Putamen (tissue), 1 donor: ENCODE measurements around the gene ZNF709.
"Not testable (repeated sequence)": the region's sequence is repeated elsewhere in the genome, so short reads cannot be mapped to it uniquely, and the experiment has no call there.

Experiments
- DNase-seq: peaks from one replicate; pipeline ENCODE4 v3.0.0-alpha.2; 2016; ENCODE audit warnings: low spot score

Gene ZNF709

DNA sequence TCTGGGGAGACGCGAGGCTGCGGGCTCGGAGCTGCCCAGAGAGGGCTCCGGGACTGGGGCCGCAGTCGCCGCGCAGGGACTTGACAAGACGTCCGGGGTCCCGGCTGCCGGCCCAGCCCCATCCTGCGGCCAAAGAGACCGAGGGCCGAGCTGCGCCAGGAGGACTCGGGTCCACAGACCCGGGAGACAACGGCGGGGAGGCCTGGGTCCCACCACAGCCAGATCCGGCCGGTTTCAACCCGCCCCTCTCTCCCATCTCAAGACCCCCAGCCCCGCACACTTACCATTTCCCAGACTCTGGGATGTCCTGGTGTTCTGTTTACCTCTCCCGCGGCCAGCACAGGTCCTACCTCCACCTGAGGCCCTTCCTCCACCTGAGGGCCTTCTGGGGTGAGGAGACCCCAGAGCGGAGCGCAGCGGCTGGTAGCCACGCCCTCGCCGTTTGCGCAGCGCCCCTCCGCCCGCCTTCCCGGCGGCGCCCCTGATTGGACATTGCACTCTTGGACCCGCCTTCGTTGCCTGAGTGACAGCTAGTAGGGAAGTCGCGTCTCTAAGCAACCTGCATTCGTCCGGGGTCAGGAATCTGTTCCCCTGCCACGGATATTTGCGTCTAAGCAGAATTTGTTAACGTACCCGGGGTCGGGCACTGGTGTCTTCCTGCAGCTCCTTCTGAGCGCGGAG is at the start of gene ZNF709:
TSS of gene ZNF709 (minus strand) at position 446 of the 681 bp plus-strand sequence. CDS start at position 287, 159 bp downstream.
- peak; percentile 91 for DNase-seq

DNA sequence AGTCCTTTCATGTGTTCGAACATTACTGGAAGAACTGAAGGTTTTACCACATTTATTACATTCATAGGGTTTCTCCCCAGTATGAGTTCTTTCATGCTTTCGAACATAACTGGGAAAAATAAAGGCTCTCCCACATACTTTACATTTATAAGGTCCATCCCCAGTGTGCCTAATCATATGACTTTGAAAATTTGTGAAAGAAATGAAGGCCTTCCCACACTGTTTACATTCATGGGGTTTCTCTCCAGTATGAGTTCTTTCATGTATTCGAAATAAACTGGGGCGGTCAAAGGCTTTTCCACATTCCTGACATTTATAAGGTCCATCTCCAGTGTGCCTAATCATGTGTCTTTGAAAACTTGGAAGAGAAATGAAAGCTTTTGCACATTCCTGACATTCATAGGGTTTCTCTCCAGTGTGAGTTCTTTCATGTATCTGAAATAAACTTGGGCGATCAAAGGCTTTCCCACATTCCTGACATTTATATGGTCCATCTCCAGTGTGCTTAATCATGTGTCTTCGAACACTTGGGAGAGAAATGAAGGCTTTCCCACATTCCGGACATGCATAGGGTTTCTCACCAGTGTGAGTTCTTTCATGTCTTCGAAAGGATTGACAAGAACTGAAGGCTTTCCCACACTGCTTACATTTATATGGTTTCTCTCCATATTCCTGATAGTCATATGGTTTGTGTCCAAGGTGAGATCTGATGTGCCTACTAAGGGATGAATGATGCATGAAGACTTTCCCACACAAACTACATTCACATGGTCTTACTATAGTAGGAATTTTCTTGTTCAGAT is 42.6 kb upstream of the ZNF709 start:
- no peak for DNase-seq

DNA sequence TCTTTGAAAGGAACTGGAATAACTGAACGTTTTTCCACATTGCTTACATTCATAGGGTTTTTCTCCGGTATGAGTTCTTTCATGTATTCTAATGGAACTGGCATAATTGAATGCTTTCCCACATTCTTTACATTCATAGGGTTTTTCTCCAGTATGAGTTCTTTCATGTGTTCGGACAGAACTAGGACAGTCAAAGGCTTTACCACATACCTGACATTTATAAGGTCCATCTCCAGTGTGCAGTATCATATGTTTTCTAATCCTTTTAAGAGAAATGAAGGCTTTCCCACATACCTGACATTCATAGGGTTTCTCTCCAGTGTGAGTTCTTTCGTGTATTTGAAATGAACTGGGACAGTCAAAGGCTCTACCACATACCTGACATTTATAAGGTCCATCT is 41.9 kb upstream of the ZNF709 start:
- DNase-seq: no peak

DNA sequence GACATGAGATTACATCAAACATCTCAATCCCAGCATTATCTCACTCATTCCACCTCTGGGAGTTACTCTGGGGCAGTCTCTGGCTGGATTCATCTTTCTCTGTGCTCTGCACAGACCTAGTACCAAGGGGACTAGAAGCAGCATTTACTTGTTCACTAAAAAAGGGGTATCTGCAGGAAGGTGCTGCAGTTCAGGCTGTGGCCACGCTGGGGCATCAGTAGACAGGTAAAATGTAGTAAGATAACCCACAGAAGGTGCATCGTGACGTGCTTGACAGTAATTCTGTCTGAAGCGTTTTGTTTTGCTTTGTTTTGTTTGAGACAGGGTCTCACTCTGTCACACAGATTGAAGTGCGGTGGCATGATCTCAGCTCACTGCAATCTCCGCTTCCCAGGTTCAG is 37.4 kb upstream of the ZNF709 start:
- no peak for DNase-seq

DNA sequence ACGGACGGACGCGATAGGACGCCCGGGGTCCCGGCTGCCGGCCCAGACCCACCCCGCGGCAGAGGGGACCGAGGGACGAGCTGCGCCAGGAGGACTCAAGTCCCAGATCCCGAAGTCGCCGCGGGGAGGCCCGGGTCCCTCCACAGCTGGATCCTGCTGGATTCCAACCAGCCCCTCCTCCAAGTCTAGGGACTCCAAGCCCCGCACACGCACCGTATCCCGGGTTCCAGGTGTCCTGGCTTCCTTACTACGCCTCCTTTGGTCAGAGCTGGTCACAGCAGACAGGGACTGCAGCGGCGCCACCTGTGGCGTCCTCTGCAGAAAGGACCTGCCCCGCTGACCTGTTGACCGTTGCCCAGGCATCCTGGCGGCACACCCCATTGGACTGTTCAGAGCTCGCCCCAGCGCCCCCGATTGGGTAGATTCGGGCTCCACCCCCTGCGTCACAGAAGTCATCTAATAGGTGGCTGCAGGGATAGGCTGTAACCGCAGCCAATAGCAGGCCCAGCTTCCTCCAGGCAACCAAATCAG is 29.0 kb upstream of the ZNF709 start:
- peak; percentile 83 for DNase-seq

DNA sequence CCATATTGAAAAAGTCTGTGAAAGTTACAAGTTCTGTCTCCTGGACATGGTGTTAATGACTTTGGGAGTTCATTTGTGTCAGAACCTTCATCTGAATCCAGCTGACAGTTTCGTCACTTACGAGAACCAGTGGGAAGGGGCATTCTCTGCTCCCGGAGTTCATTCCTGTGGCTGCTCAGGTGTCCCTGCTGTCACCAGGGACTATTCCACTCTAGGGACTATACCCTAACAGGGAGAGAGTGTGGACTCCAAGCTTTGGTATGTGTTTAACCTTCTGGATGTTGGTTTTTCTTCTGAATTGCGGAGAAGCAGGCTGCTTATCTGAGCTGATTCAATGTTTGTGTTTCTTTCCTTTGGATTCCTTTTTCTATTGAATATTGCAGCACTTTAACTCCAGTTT is 12.4 kb upstream of the ZNF709 start:
- DNase-seq: no peak

DNA sequence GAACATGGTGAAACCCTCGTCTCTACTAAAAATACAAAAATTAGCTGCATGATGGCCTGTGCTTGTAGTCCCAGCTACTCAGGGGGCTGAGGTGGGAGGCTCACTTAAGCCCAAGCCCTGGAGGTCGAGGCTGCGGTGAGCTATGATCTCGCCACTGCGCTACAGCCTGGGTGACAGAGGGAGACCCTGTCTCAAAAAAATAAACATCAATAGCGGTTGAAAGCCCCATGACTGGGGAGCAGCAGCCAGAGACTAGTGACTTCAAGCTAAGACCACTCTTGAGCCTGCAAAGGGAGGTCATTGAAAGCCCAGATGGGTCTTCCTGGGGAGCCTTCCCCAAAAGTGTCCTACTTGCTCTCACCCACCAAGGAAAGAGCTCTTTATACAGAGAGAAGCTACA is 11.9 kb upstream of the ZNF709 start:
- no peak for DNase-seq

DNA sequence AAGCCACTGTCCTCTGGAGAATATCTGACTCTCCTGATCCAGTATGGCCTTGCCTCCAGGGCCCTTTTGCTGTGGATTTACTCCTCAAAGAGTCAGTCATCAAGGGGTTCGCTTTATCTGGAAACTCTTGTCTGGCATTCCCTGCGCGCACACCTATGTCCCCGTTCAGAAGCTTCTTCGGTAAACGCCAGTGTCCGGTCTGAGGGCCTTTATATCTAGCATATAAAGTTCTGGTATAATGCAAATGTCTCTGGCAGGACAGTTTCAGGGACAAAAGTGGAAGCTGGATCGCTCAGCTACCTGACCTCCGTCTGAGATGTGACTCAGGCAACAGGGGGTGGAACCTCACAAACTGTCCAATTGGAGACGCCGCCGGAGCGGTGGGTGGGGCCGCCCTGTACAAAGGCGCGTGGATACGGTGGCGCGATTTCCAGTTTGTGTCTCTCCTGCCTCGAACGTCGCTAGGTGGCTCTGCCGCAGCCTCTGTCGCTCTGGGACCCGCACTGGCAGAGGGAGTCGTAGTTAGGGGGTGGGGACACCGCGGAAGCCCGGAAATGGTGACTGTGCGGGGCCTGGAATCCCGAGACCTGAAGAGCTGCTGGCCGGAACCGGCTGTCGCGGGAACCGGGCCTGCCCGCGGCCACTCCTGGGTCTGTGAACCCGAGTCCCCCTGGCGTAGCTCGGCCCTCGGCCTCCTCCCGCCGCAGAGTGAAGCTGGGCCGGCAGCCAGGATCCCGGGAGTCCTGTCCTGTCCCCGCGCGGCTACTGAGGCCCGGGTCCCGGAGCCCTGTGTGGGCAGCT is 10.6 kb upstream of the ZNF709 start:
- DNase-seq: peak; percentile 94

DNA sequence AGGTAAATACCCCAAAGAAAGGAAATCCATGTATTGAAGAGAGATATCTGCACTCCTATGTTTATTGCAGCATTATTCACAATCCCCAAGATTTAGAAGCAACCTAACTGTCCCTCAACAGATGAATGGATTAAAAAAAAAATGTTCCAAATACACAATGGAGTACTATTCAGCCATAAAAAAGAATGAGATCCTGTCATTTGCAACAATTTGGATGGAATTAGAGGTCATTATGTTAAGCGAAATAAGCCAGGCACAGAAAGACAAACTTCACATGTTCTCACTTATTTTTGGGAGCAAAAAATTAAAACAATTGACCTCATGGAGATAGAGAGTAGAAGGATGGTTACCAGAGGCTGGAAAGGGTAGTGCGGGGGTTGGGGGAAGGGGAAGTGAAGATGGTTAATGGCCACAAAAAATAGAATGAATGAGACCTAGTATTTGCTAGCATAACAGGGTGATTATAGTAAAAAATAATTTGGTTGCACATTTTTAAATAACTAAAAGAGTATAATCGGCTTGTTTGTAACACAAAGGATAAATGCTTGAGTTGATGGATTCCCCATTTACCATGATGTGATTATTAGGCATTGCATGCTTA is 9.7 kb upstream of the ZNF709 start:
- DNase-seq: no peak

DNA sequence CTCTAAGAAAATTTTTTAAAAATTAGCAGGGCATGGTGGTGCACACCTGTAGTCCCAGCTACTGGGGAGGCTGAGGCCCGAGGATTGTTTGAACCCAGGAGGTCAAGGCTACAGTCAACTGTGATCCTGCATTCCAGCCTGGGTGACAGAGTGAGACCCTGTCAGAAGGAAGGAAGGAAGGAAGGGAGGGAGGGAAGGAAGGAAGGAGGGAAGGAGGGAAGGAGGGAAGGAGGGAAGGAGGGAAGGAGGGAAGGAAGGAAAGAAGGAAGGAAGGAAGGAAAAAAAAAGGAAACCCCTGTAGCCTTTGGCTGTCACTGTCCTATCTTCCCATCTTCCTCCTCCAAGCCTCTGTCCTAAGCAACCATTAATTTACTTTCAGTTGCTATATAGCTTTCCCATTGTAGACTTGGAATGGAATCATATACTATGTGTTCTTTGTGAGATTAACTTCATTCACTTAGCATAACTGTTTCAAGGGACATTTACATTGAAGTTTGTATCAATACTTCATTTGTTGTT is 1.7 kb upstream of the ZNF709 start:
- DNase-seq: not testable (repeated sequence)

DNA sequence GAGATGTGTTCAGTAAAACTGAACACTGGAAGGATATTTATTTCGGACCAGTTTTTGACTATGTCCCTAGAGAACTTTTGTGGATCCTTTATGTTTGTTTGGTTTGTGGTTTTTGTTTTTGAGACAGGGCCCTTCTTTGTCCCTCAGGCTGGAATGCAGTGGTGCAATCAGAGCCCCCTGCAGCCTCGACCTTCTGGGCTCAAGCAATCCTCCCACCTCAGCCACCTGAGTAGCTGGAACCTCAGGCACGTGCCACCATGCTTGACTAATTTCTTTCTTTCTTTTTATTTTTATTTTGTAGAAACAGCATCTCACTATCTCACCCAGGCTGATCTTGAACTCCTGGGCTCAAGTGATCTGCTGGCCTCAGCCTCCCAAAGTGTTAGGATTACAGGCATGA is 955 bp upstream of the ZNF709 start:
- DNase-seq: no peak

DNA sequence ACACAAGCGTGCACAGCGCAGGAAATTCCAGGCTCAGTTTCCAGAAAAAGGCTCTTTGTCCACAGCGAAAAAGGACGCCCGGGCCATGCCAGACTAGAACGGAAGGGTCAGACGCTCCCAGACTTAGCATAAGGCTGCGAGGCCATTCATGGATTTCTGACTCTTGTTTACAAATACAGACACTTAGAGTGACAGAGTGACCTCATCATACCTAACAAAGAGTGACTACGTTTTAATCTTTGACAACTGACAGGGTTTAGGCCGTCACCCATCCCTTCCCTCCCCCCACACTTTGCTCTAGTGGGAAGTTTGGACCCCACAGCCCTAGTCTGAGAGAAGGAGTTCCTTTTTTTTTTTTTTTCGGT is 418 bp upstream of the ZNF709 start:
- DNase-seq: no peak

DNA sequence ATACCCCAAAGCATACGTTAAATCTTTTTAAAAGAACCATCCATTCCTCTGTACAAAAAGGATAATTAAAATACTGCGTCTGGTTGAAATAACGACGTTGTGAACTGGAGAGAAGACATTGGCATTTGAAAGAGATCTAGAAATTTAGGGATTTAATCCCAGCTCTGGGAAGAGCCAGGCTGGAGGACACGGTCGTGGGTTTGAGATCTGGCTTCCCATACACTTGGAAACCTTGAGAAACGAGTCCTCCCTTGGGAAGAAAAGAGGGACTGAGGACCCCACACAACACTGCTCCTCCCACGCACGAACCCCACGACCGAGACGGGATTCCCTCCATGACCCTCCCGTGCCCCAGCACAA is 625 bp downstream of the ZNF709 start:
- DNase-seq: peak; percentile 3

DNA sequence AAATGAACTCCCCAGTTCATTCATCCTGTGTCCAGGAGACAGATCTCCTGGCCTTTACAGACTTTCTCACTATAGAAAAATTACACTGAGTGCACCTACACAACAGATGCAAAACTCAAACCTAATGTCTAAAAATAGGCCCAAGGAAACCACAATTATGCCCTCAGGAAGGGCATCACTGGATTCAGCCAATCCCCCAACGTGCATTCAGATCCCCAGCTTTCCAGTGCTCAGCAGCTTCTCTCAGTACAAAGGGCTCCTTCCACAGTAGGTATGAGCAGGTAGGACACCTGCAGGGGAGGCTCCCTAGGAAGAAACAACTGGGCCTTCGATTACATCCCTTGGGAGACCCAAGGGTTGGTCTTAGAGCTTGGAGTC is 2.1 kb downstream of the ZNF709 start:
- no peak for DNase-seq

DNA sequence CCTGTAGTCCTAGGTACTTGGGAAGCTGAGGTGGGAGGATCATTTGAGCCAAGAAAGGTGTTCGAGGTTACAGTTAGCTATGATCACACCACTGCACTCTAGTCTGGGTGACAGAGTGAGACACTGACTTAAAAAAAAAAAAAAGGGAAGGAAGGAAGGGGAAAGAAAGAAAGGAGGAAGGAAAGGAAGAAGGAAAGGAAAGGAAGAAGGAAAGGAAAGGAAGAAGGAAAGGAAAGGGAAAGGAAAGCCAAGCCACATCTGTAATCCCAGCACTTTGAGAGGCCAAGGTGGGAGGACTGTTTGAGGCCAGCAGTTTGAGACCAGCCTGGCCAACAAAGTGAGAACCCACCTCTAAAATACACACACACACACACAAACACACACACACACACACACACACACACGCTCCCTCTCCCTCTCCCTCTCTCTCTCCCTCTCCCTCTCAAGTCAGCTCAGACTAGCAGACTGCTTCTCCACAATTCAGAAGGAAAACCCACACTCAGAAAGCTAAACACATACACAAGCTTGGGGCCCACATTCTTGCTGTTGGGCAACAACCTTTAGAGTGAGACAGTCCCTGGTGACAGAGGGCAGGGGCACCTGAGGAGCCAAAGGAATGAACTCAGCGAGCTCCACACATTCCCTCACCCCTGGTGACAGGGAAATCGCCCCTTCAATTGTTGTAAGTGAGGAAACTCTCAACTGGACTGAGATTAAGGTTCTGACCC is 2.7 kb downstream of the ZNF709 start:
- no peak for DNase-seq

DNA sequence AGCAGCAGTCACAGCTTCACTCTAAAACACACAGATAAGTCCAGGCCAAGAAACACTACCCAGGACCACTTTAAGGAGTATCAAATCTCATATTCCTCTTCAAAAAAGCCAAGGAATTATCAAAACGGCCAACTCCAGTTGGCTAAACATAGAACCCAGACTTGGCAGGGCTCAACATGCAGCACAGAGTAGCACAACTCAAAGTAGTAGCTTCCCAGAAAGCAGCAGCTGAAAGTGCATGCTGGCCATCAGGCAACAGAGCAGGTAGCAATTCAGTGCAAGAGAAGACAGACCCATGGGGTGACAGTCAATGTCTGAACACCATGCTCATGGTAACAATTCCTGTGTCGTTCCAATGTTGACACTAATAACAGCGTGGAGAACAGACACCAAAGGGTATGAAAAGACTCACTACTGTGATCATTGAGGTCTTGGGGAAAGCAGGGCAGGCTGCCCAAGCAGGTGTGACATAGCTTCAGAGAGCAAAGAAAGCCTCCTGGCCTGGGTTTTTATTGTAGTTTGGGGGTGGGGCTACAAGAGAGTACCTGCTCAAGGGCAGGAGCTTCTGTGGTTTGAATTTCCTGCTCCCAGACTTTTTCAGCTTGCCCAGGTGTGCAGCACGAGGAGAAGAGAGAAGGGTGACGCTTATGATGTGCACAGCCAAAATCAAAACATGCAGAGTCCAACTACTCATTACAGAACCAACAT is 6.2 kb downstream of the ZNF709 start:
- no peak for DNase-seq

DNA sequence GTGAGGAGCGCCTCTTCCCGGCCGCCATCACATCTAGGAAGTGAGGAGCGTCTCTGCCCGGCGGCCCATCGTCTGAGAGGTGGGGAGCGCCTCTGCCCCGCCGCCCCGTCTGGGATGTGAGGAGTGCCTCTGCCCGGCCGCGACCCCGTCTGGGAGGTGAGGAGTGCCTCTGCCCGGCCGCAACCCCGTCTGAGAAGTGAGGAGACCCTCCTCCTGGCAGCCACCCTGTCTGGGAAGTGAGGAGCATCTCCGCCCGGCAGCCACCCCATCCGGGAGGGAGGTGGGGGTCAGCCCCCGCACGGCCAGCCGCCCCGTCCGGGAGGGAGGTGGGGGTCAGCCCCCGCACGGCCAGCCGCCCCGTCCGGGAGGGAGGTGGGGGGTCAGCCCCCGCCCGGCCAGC is 17.0 kb downstream of the ZNF709 start:
- not testable (repeated sequence) for DNase-seq

DNA sequence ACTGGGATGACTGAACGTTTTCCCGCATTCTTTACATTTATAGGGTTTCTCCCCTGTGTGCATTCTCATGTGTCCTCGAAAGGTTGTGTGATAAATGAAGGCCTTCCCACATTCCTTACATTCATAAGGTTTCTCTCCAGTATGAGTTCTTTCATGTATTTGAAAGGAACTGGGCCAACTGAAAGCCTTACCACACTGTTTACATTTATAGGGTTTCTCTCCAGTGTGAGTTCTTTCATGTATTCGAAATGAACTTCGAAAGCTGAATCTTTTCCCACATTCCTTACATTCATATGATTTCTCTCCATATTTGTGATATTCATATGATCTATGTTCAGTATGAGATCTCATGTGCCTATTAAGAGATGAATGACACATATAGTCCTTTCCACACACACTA is 19.4 kb downstream of the ZNF709 start:
- DNase-seq: no peak

DNA sequence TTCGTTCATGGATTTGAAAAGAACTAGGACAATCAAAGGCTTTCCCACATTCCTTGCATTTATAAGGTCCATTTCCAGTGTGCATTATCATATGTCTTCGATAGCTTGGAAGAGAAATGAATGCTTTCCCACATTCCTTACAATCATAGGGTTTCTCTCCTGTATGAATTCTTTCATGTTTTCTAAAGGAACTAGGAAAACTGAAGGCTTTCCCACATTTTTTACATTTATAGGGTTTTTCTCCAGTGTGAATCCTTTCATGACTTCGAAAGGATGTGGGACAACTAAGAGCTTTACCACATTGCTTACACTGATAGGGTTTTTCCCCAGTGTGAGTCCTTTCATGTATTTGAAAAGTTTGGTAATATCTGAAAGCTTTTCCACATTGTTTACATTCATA is 19.8 kb downstream of the ZNF709 start:
- no peak for DNase-seq

DNA sequence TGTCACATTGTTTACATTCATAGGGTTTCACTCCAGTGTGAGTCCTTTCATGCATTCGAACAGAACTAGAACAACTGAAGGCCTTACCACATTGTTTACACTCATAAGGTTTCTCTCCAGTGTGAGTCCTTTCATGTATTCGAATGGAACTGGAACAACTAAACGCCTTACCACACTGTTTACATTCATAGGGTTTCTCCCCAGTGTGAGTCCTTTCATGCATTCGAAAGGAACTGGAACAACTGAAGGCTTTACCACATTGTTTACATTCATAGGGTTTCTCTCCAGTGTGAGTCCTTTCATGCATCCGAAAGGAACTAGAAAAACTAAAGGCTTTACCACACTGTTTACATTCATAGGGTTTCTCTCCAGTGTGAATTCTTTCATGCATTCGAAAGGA is 20.5 kb downstream of the ZNF709 start:
- DNase-seq: not testable (repeated sequence)

DNA sequence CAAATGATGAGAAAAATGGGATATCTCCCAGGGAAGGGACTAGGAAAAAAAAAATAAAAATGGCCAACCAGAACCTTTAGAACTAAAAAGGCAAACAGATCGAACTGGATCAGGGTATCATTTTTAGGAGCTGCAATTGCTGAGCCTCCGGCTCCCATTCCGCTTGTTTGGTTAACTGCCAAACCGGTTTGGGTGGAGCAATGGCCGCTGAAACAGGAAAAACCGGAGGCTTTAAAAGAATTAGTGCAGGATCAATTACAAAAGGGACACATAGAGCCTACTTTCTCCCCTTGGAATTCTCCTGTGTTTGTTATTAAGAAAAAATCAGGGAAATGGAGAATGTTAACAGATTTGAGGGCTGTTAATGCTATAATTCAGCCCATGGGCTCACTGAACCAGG is 31.1 kb downstream of the ZNF709 start:
- no peak for DNase-seq
